Body of pancreas (tissue), 4 donors: ENCODE results near the gene LRRC4. TPM values are rescaled to one million over a fixed set of nuclear protein-coding genes. Genes with fewer than 3 reads are reported as not detected.

Source experiments
- ATAC-seq: fragments of 150-250 bp; one replicate; pipeline ENCODE4 v1.9.1; 2016
- DNase-seq, 4 donors: peaks; one replicate each; pipeline ENCODE4 v3.0.0-alpha.2; 2019
- H3K27ac ChIP-seq, 4 donors: fragments of 200-600 bp; sonication (generic); 1 replicate in 3 of 4; 2 replicates in 1 of 4; pipeline versions ENCODE4 v1.5.1 to v1.6.1; 2016 to 2019; ENCODE audit warnings: mild to moderate bottlenecking in 1 of 4, mixed read lengths in 1 of 4, moderate library complexity in 1 of 4
- H3K27me3 ChIP-seq, 2 donors: fragments of 200-600 bp; sonication (generic); one replicate each; pipeline ENCODE4 v1.6.0; 2016; ENCODE audit warnings: mild to moderate bottlenecking in 1 of 2
- H3K36me3 ChIP-seq, 2 donors: fragments of 200-600 bp; sonication (generic); replicated peaks in 1 of 2; 2 replicates each; pipeline ENCODE4 v1.5.1; 2016; ENCODE audit warnings: low read depth in 2 of 2; ENCODE audit not compliant: insufficient read depth in 1 of 2
- H3K4me1 ChIP-seq: fragments of 200-600 bp; sonication (generic); one replicate; pipeline ENCODE4 v1.6.0; 2016
- H3K4me3 ChIP-seq, 2 donors: fragments of 200-600 bp; sonication (generic); 1 replicate in 1 of 2; 2 replicates in 1 of 2; pipeline ENCODE4 v1.5.1; 2016 to 2019
- H3K9me3 ChIP-seq, 3 donors: fragments of 200-600 bp; sonication (generic); 1 replicate in 2 of 3; 2 replicates in 1 of 3; pipeline ENCODE4 v1.5.1; 2016
- POLR2A ChIP-seq, 3 donors: fragments of 450-650 bp; IDR thresholded peaks; one replicate each; pipeline ENCODE4 v1.6.1; 2016; ENCODE audit warnings: antibody characterized with exemption in 3 of 3, mild to moderate bottlenecking in 2 of 3
- WGBS, 2 donors: methylation state at CpG; one replicate each; pipeline ENCODE4 v1.1.5; 2017; 5-methylcytosine and 5-hydroxymethylcytosine counted together
- intact Hi-C: fragments of 100-400 bp; cut with DNase I; formaldehyde crosslinking; loops from one replicate; pipeline ENCODE4 v1.15.1; 2023
- total RNA-seq, 2 donors: library from RNA; depleted of rRNA; stranded (reverse); fragments of >200 nt; gene quantifications; one replicate each; pipeline ENCODE4 v1.1.0, GENCODE V29; 2016
- TF ChIP-seq, protein P1 (sequence below), 7 experiments: fragments of 450-650 bp in 4 of 7; fragments of 200-600 bp in 3 of 7; sonication (generic) in 3 of 7; IDR thresholded peaks; one replicate each; pipeline ENCODE4 v1.5.1; 2016 to 2019; ENCODE audit warnings: antibody characterized with exemption in 7 of 7

LRRC4 gene
- total RNA-seq, 2 donors from 2014 or later = under 0.01 to 0.33 TPM

DNA sequence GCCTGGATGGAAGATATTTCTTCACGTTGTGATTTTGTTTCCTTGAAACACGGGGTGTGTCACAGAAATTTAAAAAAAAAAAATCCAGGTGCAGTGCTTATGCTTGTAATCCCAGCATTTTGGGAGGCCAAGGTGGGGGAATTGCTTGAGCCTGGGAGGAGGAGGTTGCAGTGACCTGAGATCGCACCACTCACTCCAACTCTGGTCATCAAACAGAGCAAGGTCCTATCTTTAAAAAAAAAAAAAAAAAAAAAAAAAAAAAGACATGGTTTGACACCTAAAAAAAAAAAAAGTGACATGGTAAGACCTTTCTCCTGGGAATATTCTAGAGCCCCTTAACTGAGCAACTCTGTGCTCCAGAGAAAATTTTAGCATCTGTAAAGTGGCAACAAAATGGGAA lies 9.0 kb upstream of the LRRC4 start:
- DNase-seq (no peak), ATAC-seq (no peak)
- Histone ChIP-seq H3K4me3 (no peak overlapping the region), H3K9me3 (no peaks in the 10 kb centered on the region), H3K36me3 (peaks cover 0 to 2% of the 10 kb centered on the region in 2 donors), H3K4me1 (peaks cover 4% of the 10 kb centered on the region), H3K27ac (no peak overlapping the region), H3K27me3 (no peaks in the 10 kb centered on the region)
- no peak for TF ChIP-seq POLR2A (IDR thresholded peaks at IDR 0.05)
- TF ChIP-seq, protein P1, sequence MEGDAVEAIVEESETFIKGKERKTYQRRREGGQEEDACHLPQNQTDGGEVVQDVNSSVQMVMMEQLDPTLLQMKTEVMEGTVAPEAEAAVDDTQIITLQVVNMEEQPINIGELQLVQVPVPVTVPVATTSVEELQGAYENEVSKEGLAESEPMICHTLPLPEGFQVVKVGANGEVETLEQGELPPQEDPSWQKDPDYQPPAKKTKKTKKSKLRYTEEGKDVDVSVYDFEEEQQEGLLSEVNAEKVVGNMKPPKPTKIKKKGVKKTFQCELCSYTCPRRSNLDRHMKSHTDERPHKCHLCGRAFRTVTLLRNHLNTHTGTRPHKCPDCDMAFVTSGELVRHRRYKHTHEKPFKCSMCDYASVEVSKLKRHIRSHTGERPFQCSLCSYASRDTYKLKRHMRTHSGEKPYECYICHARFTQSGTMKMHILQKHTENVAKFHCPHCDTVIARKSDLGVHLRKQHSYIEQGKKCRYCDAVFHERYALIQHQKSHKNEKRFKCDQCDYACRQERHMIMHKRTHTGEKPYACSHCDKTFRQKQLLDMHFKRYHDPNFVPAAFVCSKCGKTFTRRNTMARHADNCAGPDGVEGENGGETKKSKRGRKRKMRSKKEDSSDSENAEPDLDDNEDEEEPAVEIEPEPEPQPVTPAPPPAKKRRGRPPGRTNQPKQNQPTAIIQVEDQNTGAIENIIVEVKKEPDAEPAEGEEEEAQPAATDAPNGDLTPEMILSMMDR (IDR thresholded peaks at IDR 0.05) = no peak
- 72% methylated on average over 3 of the region's 3 CpGs for WGBS, 2 donors
- intact Hi-C loops = no loop called here

DNA sequence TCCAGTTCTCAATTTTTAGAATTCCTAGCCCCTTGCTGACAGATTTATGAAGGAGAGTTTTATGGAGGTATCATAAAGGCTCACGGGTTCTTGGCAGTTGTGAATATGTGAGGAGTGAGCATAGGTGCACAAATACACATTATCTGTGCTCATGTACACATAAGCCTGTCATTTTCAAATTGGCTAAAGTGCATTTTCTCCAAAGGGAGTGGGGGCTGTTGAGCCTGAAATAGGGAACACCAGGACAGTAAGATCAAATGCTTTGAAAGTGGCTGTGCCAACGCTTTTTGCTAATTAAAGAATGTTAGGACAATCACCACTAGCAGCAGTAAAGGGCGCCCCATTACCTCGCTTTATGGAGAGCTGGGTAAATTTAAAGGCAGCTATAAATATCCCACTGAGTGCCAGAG lies 8.3 kb upstream of the LRRC4 start:
- Histone ChIP-seq H3K36me3 (peaks cover 0 to 2% of the 10 kb centered on the region in 2 donors), H3K9me3 (no peaks in the 10 kb centered on the region), H3K27me3 (no peaks in the 10 kb centered on the region), H3K4me1 (peaks cover 8% of the 10 kb centered on the region), H3K27ac (no peak overlapping the region), H3K4me3 (no peak overlapping the region)
- intact Hi-C loops = no loop called here
- DNase-seq (no peak), ATAC-seq (no peak)
- TF ChIP-seq POLR2A (IDR thresholded peaks at IDR 0.05) = no peak
- TF ChIP-seq, protein P1 (IDR thresholded peaks at IDR 0.05) = no peak
- WGBS, 2 donors = 83 to 90% methylated on average over 4 of the region's 4 CpGs

DNA sequence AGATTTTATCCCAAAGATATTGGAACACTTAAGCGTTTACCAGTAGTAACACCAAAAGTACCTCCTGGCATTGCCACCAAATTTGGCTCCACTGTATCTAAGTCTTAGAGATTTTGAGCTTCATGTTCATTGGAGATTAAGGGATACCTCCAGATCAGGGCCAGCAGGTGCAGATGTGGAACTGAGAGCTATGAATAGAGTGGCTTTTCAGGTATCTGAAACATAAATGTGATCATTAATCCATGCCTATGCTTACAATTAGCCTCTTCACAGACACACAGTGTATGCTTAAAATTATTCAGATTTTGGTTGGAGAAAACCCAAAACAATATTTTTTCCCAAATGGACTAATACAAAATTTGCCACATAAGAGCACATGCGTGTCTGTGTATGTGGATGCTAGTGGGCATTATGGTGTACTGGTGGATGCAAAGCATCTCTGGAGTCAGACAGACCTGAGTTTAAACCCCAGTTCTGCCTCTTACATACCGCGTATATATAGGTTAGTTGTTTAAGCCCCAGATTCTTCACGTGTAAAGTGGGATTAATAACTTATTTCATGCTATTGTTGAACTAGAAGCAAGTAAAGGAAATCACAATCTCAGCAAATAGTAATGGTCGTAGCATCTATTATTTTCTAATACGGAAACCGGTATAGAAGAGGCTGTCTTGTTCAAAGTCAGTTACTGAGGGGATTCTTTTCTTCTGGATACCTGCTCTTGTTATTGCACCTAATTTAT lies 6.8 kb upstream of the LRRC4 start:
- WGBS, 2 donors = 94 to 95% methylated on average over 8 of the region's 8 CpGs

DNA sequence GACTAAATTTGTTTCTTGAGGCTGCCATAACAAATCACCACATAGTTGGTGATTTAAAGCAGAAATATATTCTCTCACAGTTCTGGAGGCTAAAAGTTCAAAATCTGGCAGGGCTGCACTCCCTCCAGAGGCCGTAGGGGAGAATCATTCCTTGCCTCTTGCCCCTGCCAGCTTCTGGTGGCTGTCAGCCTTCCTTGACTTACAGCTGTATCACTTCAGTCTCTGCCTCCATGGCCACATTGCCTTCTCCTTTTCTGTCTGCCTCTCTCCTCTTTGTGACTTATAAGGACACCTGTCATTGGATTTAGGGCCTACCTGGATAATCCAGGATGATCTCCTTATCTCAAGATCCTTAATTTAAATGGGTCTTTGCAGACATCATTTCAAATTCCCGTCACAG lies 5.8 kb upstream of the LRRC4 start:
- Histone ChIP-seq H3K4me3 (no peak overlapping the region), H3K27ac (no peak overlapping the region), H3K36me3 (no peaks in the 10 kb centered on the region), H3K4me1 (peaks cover 24% of the 10 kb centered on the region), H3K27me3 (no peaks in the 10 kb centered on the region), H3K9me3 (no peaks in the 10 kb centered on the region)
- TF ChIP-seq POLR2A (IDR thresholded peaks at IDR 0.05) = no peak
- TF ChIP-seq, protein P1 (IDR thresholded peaks at IDR 0.05) = no peak
- no peak for ATAC-seq
- DNase-seq = no peak
- WGBS, 2 donors = 89 to 92% methylated on average over 2 of the region's 2 CpGs
- intact Hi-C loops = no loop called here

More for the DNA sequence above, 6.8 kb upstream of the LRRC4 start:
- no peak overlapping the region for H3K4me3 ChIP-seq
- H3K36me3 ChIP-seq = no peaks in the 10 kb centered on the region
- intact Hi-C loops = no loop called here
- peaks cover 17% of the 10 kb centered on the region for H3K4me1 ChIP-seq
- no peak for TF ChIP-seq POLR2A (IDR thresholded peaks at IDR 0.05)
- TF ChIP-seq, protein P1 (IDR thresholded peaks at IDR 0.05) = no peak
- H3K9me3 ChIP-seq = no peaks in the 10 kb centered on the region
- H3K27ac ChIP-seq = no peak overlapping the region
- H3K27me3 ChIP-seq = no peaks in the 10 kb centered on the region
- DNase-seq = no peak
- no peak for ATAC-seq
